ENCODE data around the gene ARHGAP42.

The ARHGAP42 gene

GRCh38 chr11:100883830-100884229, 196.7 kb downstream of the ARHGAP42 start:
- ChIA-PET POLR2A (no interaction called here), CTCF (no interaction called here)
- DNase-seq (ENCODE audit: low read depth, low spot score), result no peak
- no peak for TF ChIP-seq CTCF (IDR thresholded peaks at IDR 0.05; ENCODE audit: insufficient read depth, low read length, missing control alignments)
- no peak overlapping the region for H3K4me3 ChIP-seq (ENCODE audit: low read depth, low read length)

- DNase-seq (ENCODE audit: low read depth, low spot score), result no peak
These were observed 200.6 kb downstream of the ARHGAP42 start for GRCh38 chr11:100887659-100888058.

GRCh38 chr11:100888836-100889235, 201.7 kb downstream of the ARHGAP42 start:
- no peak overlapping the region for H3K4me3 ChIP-seq (ENCODE audit: low read depth, low read length)
- no peak for TF ChIP-seq CTCF (IDR thresholded peaks at IDR 0.05; ENCODE audit: insufficient read depth, low read length, missing control alignments)
- ChIA-PET POLR2A (no interaction called here), CTCF (no interaction called here)
- DNase-seq (ENCODE audit: low read depth, low spot score), result no peak

More at GRCh38 chr11:100887659-100888058, 200.6 kb downstream of the ARHGAP42 start:
- CTCF ChIA-PET, result interaction anchor here (1.3 kb wide), 1 partner anchor 9 kb away, joined by 4 read pairs; no protein-coding TSS in a partner anchor
- no peak overlapping the region for H3K4me3 ChIP-seq (ENCODE audit: low read depth, low read length)
- no peak for TF ChIP-seq CTCF (IDR thresholded peaks at IDR 0.05; ENCODE audit: insufficient read depth, low read length, missing control alignments)
- POLR2A ChIA-PET, result no interaction called here

GRCh38 chr11:100889758-100890157, 202.7 kb downstream of the ARHGAP42 start:
- CTCF ChIA-PET, result no interaction called here
- POLR2A ChIA-PET, result no interaction called here
- TF ChIP-seq CTCF (IDR thresholded peaks at IDR 0.05; ENCODE audit: insufficient read depth, low read length, missing control alignments), result no peak
- no peak for DNase-seq (ENCODE audit: low read depth, low spot score)
- H3K4me3 ChIP-seq (ENCODE audit: low read depth, low read length), result no peak overlapping the region

- DNase-seq (ENCODE audit: low read depth, low spot score), result peak; percentile 98
- CTCF ChIA-PET, result interaction anchor here (1.0 kb wide), 1 partner anchor 18 kb away, joined by 3 read pairs; no protein-coding TSS in a partner anchor
- no peak for TF ChIP-seq CTCF (IDR thresholded peaks at IDR 0.05; ENCODE audit: insufficient read depth, low read length, missing control alignments)
- POLR2A ChIA-PET, result no interaction called here
- H3K4me3 ChIP-seq (ENCODE audit: low read depth, low read length), result no peak overlapping the region
These were observed 203.7 kb downstream of the ARHGAP42 start for GRCh38 chr11:100890789-100891188.

- POLR2A ChIA-PET, result no interaction called here
- CTCF ChIA-PET, result interaction anchor here (0.9 to 1.6 kb wide), 3 partner anchors 10 to 205 kb away, joined by 3 to 4 read pairs (median 3); no protein-coding TSS in a partner anchor
- no peak for TF ChIP-seq CTCF (IDR thresholded peaks at IDR 0.05; ENCODE audit: insufficient read depth, low read length, missing control alignments)
- no peak overlapping the region for H3K4me3 ChIP-seq (ENCODE audit: low read depth, low read length)
- no peak for DNase-seq (ENCODE audit: low read depth, low spot score)
These were observed 205.8 kb downstream of the ARHGAP42 start for GRCh38 chr11:100892886-100893285.

Data from AG04449 (cell line).